Ramos (cell line): ENCODE measurements around the gene ARHGAP45.

Experiments
- in situ Hi-C: fragments of 300-500 bp; cut with MboI; formaldehyde crosslinking; loops from one replicate; pipeline ENCODE4 v1.14.3; 2022; ENCODE audit warnings: low sequenced_read_pairs; ENCODE audit not compliant: unreplicated experiment

Gene ARHGAP45

GRCh38 chr19:1069009-1069779 lies 2.2 kb downstream of the ARHGAP45 start:
- in situ Hi-C loops: no loop called here

GRCh38 chr19:1070576-1070930 lies 3.6 kb downstream of the ARHGAP45 start:
- in situ Hi-C loops: no loop called here

- in situ Hi-C loops: no loop called here
Measured at GRCh38 chr19:1070931-1071791, 4.2 kb downstream of the ARHGAP45 start.

- in situ Hi-C loops: no loop called here
Measured at GRCh38 chr19:1072371-1073015, 5.5 kb downstream of the ARHGAP45 start.

GRCh38 chr19:1073063-1073955 lies 6.3 kb downstream of the ARHGAP45 start:
- in situ Hi-C loops: no loop called here

- in situ Hi-C loops: no loop called here
Measured at GRCh38 chr19:1073956-1074517, 7.1 kb downstream of the ARHGAP45 start.

- in situ Hi-C loops: no loop called here
Measured at GRCh38 chr19:1074544-1075283, 7.7 kb downstream of the ARHGAP45 start.

- in situ Hi-C loops: no loop called here
Measured at GRCh38 chr19:1076046-1076386, 9.0 kb downstream of the ARHGAP45 start.

GRCh38 chr19:1076951-1077350 lies 10.0 kb downstream of the ARHGAP45 start:
- in situ Hi-C loops: no loop called here

- in situ Hi-C loops: no loop called here
Measured at GRCh38 chr19:1079566-1080111, 12.7 kb downstream of the ARHGAP45 start.

- in situ Hi-C loops: no loop called here
Measured at GRCh38 chr19:1080360-1081161, 13.6 kb downstream of the ARHGAP45 start.

GRCh38 chr19:1081301-1082164 lies 14.6 kb downstream of the ARHGAP45 start:
- in situ Hi-C loops: no loop called here

GRCh38 chr19:1082165-1082927 lies 15.4 kb downstream of the ARHGAP45 start:
- in situ Hi-C loops: no loop called here

GRCh38 chr19:1082928-1083816 lies 16.2 kb downstream of the ARHGAP45 start:
- in situ Hi-C loops: no loop called here

GRCh38 chr19:1084024-1084868 lies 17.3 kb downstream of the ARHGAP45 start:
- in situ Hi-C loops: no loop called here
